ENCODE data around the gene TCL1B.

TCL1B gene

DNA sequence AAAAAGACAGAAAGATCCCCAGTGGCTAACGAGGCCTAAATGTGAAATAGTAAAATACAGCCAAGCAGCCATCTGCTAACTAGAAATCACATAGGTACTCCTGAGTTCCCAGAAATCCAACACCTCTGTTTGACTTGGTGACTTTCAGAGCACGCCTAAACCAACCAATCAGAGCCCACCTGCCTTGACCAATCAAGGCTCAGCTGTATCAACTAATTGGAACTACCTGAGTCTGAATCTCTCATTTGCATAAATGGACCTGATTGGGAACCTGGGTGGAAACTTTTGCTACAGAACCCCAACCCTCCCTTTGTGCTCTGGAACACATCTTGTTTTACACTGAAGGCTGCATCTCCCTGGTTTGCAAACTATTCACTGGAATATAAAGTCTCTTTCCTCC, 5.1 kb upstream of the TCL1B start:
- POLR2A ChIA-PET = no interaction called here
- CTCF ChIA-PET = interaction anchor here (0.6 to 1.0 kb wide), 2 partner anchors 47 to 94 kb away, joined by 3 to 4 read pairs; no protein-coding TSS in a partner anchor
- TF ChIP-seq, protein P1, sequence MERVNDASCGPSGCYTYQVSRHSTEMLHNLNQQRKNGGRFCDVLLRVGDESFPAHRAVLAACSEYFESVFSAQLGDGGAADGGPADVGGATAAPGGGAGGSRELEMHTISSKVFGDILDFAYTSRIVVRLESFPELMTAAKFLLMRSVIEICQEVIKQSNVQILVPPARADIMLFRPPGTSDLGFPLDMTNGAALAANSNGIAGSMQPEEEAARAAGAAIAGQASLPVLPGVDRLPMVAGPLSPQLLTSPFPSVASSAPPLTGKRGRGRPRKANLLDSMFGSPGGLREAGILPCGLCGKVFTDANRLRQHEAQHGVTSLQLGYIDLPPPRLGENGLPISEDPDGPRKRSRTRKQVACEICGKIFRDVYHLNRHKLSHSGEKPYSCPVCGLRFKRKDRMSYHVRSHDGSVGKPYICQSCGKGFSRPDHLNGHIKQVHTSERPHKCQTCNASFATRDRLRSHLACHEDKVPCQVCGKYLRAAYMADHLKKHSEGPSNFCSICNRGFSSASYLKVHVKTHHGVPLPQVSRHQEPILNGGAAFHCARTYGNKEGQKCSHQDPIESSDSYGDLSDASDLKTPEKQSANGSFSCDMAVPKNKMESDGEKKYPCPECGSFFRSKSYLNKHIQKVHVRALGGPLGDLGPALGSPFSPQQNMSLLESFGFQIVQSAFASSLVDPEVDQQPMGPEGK (tag by site-specific recombination; IDR thresholded peaks at IDR 0.05) = no peak
- TF ChIP-seq ZNF677 (tag by site-specific recombination; IDR thresholded peaks at IDR 0.05) (no peak), ZBTB20 (tag by site-specific recombination; IDR thresholded peaks at IDR 0.05) (no peak), ZNF501 (tag by site-specific recombination; IDR thresholded peaks at IDR 0.05) (no peak), ZNF133 (tag by site-specific recombination; IDR thresholded peaks at IDR 0.05) (no peak), SP7 (tag by site-specific recombination; IDR thresholded peaks at IDR 0.05) (no peak), ZNF426 (tag by site-specific recombination; IDR thresholded peaks at IDR 0.05) (no peak), KLF10 (tag by site-specific recombination; IDR thresholded peaks at IDR 0.05) (no peak), KLF9 (tag by site-specific recombination; IDR thresholded peaks at IDR 0.05; ENCODE audit: low read depth) (no peak), ZNF530 (tag by site-specific recombination; IDR thresholded peaks at IDR 0.05; ENCODE audit: low read depth) (no peak), MYNN (tag by site-specific recombination; IDR thresholded peaks at IDR 0.05; ENCODE audit: borderline replicate concordance) (no peak)
- TF ChIP-seq, protein P2, sequence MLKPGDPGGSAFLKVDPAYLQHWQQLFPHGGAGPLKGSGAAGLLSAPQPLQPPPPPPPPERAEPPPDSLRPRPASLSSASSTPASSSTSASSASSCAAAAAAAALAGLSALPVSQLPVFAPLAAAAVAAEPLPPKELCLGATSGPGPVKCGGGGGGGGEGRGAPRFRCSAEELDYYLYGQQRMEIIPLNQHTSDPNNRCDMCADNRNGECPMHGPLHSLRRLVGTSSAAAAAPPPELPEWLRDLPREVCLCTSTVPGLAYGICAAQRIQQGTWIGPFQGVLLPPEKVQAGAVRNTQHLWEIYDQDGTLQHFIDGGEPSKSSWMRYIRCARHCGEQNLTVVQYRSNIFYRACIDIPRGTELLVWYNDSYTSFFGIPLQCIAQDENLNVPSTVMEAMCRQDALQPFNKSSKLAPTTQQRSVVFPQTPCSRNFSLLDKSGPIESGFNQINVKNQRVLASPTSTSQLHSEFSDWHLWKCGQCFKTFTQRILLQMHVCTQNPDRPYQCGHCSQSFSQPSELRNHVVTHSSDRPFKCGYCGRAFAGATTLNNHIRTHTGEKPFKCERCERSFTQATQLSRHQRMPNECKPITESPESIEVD (tag by site-specific recombination; IDR thresholded peaks at IDR 0.05) = no peak
- Histone ChIP-seq H3K4me1 (ENCODE audit: control insufficient read depth, insufficient read depth, low read length) (no peaks in the 10 kb centered on the region), H3K27ac (ENCODE audit: extremely low read depth, low read depth, low read length) (no peak overlapping the region), H3K36me3 (ENCODE audit: control insufficient read depth in 2 of 2, insufficient read depth in 1 of 2, low read length in 2 of 2) (no peaks in the 10 kb centered on the region), H3K9me3 (ENCODE audit: control insufficient read depth, insufficient read depth, low read depth, low read length) (no peaks in the 10 kb centered on the region), H3K4me3 (ENCODE audit: low read depth, low read length) (no peak overlapping the region)

DNA sequence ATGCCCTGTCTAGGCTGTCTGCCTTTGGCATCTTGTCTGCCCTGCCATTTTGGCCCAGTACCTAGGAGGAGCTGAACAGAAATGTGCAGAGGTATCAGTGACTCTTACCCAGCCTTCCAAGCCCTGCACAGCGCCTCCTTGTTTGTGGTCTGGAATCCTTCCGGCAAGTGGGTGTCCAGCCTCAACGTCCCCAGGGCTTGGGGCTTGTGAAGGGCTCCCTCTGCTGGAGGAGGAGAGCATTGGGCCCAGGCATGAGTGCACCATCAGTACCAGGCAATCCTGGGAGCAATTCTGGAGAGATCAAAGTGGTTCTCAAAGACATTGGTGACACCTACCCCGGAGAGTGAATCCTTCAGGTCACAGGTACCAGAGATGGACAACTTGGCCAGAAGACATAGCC, 2.4 kb upstream of the TCL1B start:
- no peak overlapping the region for H3K4me3 ChIP-seq (ENCODE audit: low read depth, low read length)
- no peak overlapping the region for H3K27ac ChIP-seq (ENCODE audit: extremely low read depth, low read depth, low read length)
- H3K36me3 ChIP-seq (ENCODE audit: control insufficient read depth in 2 of 2, insufficient read depth in 1 of 2, low read length in 2 of 2) = no peaks in the 10 kb centered on the region
- no peaks in the 10 kb centered on the region; the same call in 1 of the 2 replicates for H3K4me1 ChIP-seq (ENCODE audit: control insufficient read depth, insufficient read depth, low read length)
- no peaks in the 10 kb centered on the region for H3K9me3 ChIP-seq (ENCODE audit: control insufficient read depth, insufficient read depth, low read depth, low read length)
- POLR2A ChIA-PET = no interaction called here
- TF ChIP-seq ZFP69B (tag by site-specific recombination; IDR thresholded peaks at IDR 0.05) = no peak
- peak; percentile 37 for TF ChIP-seq ZNF654 (tag by site-specific recombination; IDR thresholded peaks at IDR 0.05; ENCODE audit: low read depth)
- CTCF ChIA-PET = interaction anchor here (0.6 to 1.5 kb wide), 9 partner anchors 12 to 1501 kb away, joined by 3 to 8 read pairs (median 3); partner anchors contain the start of gene GLRX5

DNA sequence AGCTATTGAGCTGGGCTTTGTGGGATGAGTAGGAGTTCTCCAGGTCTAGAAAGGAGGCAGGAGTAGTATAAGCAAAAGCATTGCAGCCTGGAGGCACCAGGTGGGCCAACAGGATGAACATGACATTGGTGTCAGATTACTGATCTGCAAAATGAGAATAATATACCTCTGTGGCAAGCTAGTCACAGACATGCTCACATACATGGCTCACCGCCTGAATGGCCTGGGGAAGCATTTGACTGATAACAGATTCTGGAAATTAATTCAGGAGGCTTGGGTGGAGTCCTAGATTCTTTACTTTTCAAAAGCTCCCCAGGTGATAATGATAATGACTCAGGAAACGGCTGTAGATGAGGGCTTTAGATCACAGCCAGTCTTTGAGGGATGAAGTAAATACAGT, 709 bp downstream of the TCL1B start:
- Histone ChIP-seq H3K9me3 (ENCODE audit: control insufficient read depth, insufficient read depth, low read depth, low read length) (no peaks in the 10 kb centered on the region), H3K4me1 (ENCODE audit: control insufficient read depth, insufficient read depth, low read length) (no peaks in the 10 kb centered on the region; the same call in 1 of the 2 replicates), H3K36me3 (ENCODE audit: control insufficient read depth in 2 of 2, insufficient read depth in 1 of 2, low read length in 2 of 2) (no peaks in the 10 kb centered on the region), H3K4me3 (ENCODE audit: low read depth, low read length) (no peak overlapping the region), H3K27ac (ENCODE audit: extremely low read depth, low read depth, low read length) (no peak overlapping the region)
- ChIA-PET POLR2A (no interaction called here), CTCF (interaction anchor here (0.9 to 1.2 kb wide), 4 partner anchors 21 to 307 kb away, joined by 3 to 7 read pairs (median 4); no protein-coding TSS in a partner anchor)
- TF ChIP-seq ZFP3 (tag by site-specific recombination; IDR thresholded peaks at IDR 0.05; ENCODE audit: low read depth) = peak; percentile 88
- no peak for TF ChIP-seq ZNF585B (tag by site-specific recombination; IDR thresholded peaks at IDR 0.05)
